Measurements from ENCODE around the gene DSTN.

The DSTN gene

DNA sequence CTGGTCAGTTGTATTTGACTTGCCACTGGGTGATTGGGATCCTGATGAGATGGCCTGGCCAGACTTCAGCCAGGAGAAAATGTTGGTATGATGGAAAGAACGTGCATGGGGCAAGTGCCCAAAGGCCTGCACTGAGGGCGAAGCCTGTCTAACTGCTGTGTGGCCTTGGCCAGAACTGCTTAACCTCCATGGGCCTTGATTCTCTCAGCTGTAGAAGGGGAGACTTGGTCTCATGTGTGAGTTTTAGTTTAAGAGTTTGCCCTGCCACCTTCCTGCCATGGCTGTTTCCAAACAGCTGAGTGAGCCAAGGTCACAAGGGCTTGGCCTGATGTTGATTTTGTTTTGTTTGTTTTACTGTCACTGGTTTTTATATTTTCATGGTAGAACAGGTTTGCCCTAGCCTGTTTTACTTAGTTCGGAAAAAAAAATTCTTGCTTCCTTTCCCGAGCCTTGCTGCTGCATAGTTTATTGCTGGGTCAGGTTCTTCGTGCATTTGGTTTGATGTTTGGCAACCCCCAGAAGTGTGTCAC is 35.3 kb downstream of the DSTN start:
- TF ChIP-seq CTCF (IDR thresholded peaks at IDR 0.05), result no peak
- Histone ChIP-seq H3K9me3 (no peaks in the 10 kb centered on the region), H3K36me3 (peaks cover 80 to 90% (median 81%) of the 10 kb centered on the region in 3 donors), H3K27me3 (no peaks in the 10 kb centered on the region), H3K4me3 (no peak overlapping the region), H3K4me1 (peaks cover 0 to 100% (median 82%) of the 10 kb centered on the region in 4 donors), H3K27ac (peak overlapping the region; percentile 50 to 95)
- intact Hi-C loops (cut with DNase I; ENCODE audit: low total_unique reads), result no loop called here
- no peak for DNase-seq

DNA sequence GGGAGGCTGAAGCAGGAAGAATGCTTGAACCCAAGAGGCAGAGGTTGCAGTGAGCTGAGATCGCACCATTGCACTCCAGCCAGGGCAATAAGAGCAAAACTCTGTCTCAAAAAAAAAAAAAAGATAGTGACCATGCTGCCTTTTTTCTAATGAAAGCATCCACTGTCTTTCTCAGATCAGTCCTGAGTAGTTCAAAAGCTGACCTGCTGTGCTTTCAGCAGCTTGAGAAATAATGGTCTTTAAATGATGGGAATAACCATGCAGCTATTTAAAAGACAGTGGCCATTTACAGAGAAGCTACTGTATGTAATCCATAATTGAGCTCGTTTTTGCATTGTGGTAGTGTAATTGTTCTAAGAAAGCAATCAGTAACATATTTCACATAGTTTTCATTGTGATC is 36.1 kb downstream of the DSTN start:
- TF ChIP-seq CTCF (IDR thresholded peaks at IDR 0.05), result no peak
- no peak for DNase-seq
- Histone ChIP-seq H3K27me3 (no peaks in the 10 kb centered on the region), H3K27ac (peak overlapping the region; percentile 50 to 95), H3K4me3 (no peak overlapping the region), H3K36me3 (peaks cover 88 to 94% (median 88%) of the 10 kb centered on the region in 3 donors), H3K4me1 (peaks cover 0 to 100% (median 84%) of the 10 kb centered on the region in 4 donors), H3K9me3 (no peaks in the 10 kb centered on the region)
- intact Hi-C loops (cut with DNase I; ENCODE audit: low total_unique reads), result no loop called here

GRCh38 chr20:17608701-17609497 is 39.0 kb downstream of the DSTN start:
- Histone ChIP-seq H3K9me3 (no peaks in the 10 kb centered on the region), H3K36me3 (peaks cover 64 to 73% (median 72%) of the 10 kb centered on the region in 3 donors), H3K27ac (peak overlapping the region; percentile 80 to 95), H3K4me1 (peaks cover 4 to 100% (median 88%) of the 10 kb centered on the region in 4 donors), H3K27me3 (no peaks in the 10 kb centered on the region), H3K4me3 (no peak overlapping the region)
- intact Hi-C loops (cut with DNase I; ENCODE audit: low total_unique reads), result no loop called here
- no peak for TF ChIP-seq CTCF (IDR thresholded peaks at IDR 0.05)
- DNase-seq, result peak in 1 of 2 donors; percentile 11

DNA sequence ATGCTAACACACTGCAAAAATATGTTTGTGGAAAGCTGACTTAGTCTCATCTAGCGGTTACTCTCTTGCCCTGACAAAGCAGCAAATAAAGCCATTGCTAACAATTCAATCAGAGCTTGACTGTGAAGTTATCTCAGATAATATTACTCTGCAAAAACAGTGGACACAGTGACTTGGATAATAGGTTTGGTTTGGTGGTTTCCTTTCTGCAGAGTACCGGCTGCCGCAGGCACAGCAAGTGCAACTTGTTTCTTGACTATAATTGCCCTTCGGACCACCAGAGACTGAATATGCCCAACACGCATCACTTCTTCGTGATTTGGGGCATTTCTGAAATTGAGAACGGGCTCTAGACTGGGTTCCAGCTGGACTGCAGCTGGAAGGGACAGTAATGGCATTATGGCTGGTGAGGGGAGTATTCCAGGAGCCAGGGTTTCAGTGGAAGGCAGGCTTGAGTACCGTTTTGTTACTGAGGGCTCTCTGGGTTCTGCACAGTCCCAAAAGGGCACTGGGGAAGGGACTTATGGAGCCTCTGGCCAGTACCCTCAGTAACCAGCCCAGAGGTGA is 40.0 kb downstream of the DSTN start:
- Histone ChIP-seq H3K27ac (peak overlapping the region; percentile 80 to 95), H3K9me3 (no peaks in the 10 kb centered on the region), H3K4me1 (peaks cover 13 to 100% (median 89%) of the 10 kb centered on the region in 4 donors), H3K27me3 (no peaks in the 10 kb centered on the region), H3K36me3 (peaks cover 60 to 64% (median 63%) of the 10 kb centered on the region in 3 donors), H3K4me3 (no peak overlapping the region)
- intact Hi-C loops (cut with DNase I; ENCODE audit: low total_unique reads), result loop anchor here (5.0 kb wide), 1 partner anchor 33 kb away; no protein-coding TSS in a partner anchor
- peak in 1 of 2 donors; percentile 8 for DNase-seq
- TF ChIP-seq CTCF (IDR thresholded peaks at IDR 0.05), result no peak

DNA sequence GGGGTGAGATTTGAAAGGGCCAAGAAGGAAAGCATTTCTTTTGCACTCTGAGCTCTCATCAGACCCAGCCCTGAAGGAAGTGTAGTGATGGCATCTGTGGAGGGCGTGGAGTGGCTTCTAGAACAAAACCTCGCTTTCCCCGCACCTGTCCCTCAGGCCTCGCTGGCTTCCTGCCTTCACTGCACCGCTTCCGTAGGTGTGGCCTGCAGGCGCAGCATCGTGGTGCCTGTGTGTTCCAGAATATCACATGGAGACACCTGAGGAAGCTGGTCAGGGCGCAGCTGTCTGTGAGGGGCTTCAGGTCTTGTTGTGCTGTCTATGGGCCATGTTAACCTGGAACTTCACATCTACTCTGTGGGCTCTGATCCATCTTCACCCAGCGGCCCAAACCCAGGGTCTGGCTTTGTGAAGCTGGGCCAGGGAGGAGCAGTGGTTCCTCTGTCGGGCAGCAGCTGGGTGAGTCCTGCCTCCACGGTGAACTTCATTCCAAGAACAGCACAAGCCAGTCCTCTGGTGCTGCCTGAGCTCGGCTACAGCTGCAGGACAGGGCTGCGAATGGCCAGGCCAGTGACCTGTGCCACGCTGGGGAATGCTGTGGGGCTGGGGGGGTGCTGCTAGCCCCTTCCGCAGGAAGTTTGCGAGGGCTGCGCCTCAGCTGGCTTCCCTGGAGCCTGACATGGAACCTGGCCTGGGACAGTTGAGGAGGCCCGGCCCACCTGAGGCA is 40.9 kb downstream of the DSTN start:
- Histone ChIP-seq H3K9me3 (no peaks in the 10 kb centered on the region), H3K27me3 (no peaks in the 10 kb centered on the region), H3K36me3 (peaks cover 55 to 60% (median 57%) of the 10 kb centered on the region in 3 donors), H3K4me1 (peaks cover 13 to 100% (median 89%) of the 10 kb centered on the region in 4 donors), H3K27ac (peak overlapping the region; percentile 80 to 95), H3K4me3 (no peak overlapping the region)
- intact Hi-C loops (cut with DNase I; ENCODE audit: low total_unique reads), result loop anchor here (5.0 kb wide), 1 partner anchor 33 kb away; no protein-coding TSS in a partner anchor
- TF ChIP-seq CTCF (IDR thresholded peaks at IDR 0.05), result no peak
- DNase-seq, result peak; percentile 23 to 65
